GM18909 (cell line): ENCODE measurements around the gene ATRX.
"Not testable (repeated sequence)": the region's sequence is repeated elsewhere in the genome, so short reads cannot be mapped to it uniquely, and the experiment has no call there.

Experiments used
- ATAC-seq: cut with Tn5 transposase; IDR thresholded peaks from one replicate; pipeline ENCODE4 v1.9.1; 2021; ENCODE audit warnings: mild to moderate bottlenecking; ENCODE audit not compliant: unreplicated experiment, poor library complexity

The ATRX gene

DNA sequence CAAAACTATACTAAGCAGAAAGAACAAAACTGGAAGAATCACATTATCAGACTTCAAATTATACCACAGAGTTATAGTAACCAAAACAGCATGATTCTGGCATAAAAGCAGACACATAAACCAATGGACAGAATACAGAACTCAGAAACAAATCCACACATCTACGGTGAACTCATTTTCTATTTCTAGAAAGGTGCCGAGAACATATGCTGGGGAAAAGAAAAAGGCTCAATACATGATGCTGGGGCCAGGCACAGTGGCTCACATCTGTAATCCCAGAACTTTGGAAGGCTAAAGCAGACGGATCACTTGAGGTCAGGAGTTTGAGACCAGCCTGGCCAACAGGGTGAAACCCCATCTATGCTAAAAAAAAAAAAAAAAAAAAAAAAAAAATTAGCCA lies 52.7 kb downstream of the ATRX start:
- ATAC-seq: no peak

- no peak for ATAC-seq
Observed at GRCh38 chrX:77731821-77732419, 54.1 kb downstream of the ATRX start.

- not testable (repeated sequence) for ATAC-seq
Observed at GRCh38 chrX:77726095-77726494, 59.9 kb downstream of the ATRX start.

- ATAC-seq: no peak
Observed at GRCh38 chrX:77723681-77724080, 62.3 kb downstream of the ATRX start.

GRCh38 chrX:77719388-77719787 lies 66.6 kb downstream of the ATRX start:
- no peak for ATAC-seq

- no peak for ATAC-seq
Observed at GRCh38 chrX:77704881-77705280, 81.1 kb downstream of the ATRX start.

DNA sequence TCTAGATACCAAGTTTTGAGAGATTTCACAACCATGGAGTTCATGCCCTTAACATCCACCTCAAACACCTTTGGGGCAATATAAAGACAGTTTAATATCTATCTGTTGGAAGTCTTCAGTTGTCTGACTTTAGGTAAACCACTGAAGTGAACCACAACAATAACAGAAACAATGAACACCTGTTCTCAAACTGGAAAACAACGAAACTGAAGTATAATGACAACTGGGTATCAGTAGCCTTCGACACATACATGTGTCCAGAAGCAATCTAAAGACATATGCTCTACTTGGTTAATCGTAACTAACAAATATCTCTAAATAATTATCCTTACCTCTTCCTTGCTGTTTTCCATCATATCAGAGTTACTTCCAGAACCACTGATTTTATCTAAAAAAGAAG lies 87.8 kb downstream of the ATRX start:
- no peak for ATAC-seq

DNA sequence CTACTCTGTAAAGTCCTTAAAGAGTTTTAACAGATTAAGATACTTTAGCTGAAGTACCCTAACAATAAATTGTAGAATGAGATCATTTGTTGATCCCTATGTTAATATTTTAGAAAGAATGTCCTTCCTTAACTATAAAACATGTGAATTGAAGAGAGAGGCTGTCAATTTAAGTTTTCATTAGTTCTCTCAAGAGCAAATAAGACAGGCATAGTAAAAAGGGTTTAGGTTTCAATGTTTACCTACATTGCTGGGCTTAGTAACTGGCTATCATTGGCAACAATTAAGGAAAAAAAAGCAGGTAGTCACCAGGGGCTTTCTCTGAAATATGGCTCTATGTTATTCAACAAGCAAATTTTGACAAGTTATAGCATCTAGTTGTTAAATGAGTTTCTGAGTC lies 91.5 kb downstream of the ATRX start:
- ATAC-seq: no peak

DNA sequence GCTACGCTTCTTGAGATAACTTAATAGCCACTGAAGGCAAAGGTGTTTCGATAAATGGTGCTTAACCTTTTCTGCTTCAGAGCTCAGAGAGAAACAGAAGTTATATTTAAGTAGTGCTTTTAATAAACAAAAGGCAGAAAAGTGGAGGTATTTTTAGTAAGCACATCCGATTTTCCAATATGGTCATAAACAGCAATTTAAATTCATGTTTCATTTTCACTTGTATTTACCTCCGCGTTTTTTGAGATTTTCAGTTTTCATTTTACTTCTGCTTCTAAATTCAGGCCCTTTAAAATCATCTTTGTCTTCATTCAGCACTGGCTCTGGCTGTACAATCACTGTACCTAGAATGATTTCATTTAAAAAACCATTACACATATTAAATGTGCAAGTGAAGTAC lies 92.4 kb downstream of the ATRX start:
- ATAC-seq: no peak

- no peak for ATAC-seq
Observed at GRCh38 chrX:77691916-77692315, 94.1 kb downstream of the ATRX start.

DNA sequence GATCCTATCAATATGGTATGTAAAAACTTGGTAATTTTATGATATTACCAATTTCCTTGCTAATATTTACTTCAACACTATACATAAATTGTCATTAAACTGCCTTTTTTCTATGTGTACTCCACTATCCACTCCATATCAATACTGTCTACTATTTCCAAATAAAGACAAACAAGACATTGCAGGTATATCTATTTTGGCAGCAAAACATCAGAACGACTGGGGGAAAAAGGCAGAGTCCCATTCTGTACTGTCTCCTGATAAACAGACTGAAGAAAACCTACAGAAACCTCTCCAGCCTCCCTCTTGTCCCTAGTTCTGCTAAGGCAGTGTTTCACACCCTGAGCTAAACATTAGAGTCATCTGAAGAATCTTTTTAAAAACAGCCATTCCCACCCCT lies 96.6 kb downstream of the ATRX start:
- no peak for ATAC-seq

DNA sequence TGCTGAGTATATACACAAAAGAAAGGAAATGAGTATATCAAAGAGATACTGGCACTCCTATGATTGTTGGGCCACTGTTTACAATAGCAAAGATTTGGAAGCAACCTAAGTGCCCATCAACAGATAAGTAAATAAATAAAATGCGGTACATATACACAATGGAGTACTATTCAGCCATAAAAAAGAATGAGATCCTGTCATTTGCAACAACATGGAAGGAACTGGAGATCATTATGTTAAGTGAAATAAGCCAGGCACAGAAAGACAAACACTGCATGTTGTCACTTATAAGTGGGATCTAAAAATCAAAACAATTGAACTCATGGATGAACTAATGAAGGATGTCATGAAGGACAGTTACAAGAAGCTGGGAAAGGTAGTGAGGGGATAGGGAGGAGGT lies 100.3 kb downstream of the ATRX start:
- ATAC-seq: not testable (repeated sequence)

- no peak for ATAC-seq
Observed at GRCh38 chrX:77679144-77679543, 106.9 kb downstream of the ATRX start.

DNA sequence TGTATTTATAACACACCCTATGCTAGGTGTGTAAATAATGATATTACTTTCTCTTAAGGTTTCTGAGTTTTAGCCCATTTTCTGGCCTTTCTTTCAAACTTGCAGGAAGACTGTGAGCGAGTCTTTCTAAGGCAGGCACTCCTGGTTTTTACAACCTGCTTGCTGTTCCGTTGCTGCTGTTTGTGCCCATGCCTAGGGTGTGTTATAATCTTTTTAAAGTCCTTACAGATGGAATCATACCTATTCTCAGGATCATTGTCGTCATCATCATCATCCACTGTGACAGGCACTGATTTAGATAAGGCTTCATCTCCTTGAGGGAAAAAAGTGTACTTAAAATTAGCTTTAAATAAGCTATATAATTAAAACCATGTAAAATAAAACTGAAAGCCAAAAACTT lies 110.0 kb downstream of the ATRX start:
- no peak for ATAC-seq

GRCh38 chrX:77668391-77669237 lies 117.4 kb downstream of the ATRX start:
- ATAC-seq: no peak

DNA sequence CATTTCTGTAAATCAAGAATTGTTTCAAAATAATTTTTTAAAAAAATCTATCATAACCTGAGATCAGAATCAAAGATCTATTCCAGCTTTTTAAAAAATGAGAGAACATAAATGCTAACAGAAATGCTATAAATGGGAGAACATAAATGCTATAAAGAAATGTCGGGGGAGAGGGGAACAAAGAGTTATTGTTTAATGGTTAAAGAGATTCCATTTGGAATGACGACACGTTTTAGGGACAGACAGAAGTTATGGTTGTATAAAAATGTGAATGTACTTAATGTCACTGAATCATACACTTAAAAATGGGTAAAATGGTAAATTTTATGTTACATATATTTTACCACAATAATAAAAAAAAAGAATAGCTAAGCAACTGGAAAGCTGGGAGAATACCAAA lies 127.1 kb downstream of the ATRX start:
- no peak for ATAC-seq

DNA sequence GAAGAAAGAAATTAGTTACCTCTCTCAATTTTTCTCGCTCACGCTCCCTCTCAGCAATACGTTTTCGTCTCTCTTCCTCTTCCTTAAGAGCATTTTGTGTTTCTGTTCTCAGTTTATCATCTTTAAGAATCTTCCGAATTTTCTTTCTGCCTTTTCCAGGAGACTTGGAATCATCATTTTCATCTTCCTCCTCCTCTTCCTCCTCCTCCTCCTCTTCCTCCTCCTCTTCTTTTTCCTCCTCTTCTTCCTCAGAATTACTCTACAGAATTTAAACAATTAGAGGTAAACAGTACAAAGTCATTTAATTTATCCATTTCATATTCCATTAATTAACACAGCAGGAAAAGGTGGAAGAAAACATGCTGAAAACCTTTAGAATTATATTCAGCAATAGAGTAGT lies 133.9 kb downstream of the ATRX start:
- ATAC-seq: no peak

- ATAC-seq: peak; percentile 44
Observed at GRCh38 chrX:77640702-77641101, 145.3 kb downstream of the ATRX start.

- ATAC-seq: no peak
Observed at GRCh38 chrX:77639820-77640219, 146.2 kb downstream of the ATRX start.

DNA sequence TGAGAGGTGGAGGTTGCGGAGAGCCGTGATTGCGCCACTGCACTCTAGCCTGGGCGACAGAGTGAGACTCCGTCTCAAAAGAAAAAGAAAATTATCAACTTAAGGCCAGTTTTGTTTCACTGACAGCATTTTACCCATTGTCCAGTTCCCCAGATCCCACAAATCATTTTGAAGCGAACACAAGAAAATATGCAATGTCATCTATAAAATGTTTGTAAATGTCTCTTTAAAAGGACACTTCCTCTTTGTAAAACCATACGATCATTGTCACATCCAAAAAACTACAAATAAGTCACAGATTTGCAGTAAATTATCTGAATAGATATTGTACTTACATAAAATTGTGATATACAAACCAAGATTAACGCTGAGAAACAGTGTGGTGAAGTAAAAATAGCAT lies 147.6 kb downstream of the ATRX start:
- no peak for ATAC-seq

- ATAC-seq: no peak
Observed at GRCh38 chrX:77635373-77635772, 150.6 kb downstream of the ATRX start.
